Measurements from ENCODE around the gene FLYWCH1.

DNA sequence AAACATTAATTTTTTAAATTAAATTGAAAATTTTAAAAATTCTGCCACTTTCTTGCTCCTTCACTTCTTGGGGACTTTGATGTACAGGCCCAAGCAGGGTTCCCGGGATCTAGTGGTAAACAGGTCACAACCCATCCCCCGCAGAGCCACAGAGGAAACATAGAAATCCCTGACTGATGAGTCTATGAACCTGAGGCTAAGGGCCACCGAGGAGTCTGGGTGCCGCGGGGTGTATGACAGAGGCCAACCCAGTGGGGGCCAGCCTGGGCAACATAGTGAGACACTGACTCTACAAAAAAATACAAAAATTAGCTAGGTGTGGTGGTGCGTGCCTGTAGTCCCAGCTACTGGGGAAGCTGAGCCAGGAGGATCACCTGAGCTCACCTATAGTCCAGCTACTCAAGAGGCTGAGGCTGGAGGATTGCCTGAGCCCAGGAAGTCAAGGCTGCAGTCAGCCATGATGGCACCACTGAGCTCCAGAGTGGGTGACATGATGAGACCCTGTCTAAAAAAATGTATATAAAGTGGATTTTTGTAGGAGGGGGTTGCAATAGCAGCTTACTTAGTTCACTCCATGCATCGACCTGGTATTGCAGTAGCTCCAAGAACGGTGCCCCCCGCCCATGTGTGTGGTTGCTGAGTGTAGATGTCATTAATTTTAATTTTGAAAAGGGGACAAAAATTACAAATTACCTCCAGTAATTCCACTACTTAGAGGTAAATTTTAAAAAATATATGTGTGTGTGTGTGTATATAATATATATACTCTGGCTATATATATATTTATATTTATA is 9.2 kb upstream of the FLYWCH1 start:
- TF ChIP-seq, protein P1, sequence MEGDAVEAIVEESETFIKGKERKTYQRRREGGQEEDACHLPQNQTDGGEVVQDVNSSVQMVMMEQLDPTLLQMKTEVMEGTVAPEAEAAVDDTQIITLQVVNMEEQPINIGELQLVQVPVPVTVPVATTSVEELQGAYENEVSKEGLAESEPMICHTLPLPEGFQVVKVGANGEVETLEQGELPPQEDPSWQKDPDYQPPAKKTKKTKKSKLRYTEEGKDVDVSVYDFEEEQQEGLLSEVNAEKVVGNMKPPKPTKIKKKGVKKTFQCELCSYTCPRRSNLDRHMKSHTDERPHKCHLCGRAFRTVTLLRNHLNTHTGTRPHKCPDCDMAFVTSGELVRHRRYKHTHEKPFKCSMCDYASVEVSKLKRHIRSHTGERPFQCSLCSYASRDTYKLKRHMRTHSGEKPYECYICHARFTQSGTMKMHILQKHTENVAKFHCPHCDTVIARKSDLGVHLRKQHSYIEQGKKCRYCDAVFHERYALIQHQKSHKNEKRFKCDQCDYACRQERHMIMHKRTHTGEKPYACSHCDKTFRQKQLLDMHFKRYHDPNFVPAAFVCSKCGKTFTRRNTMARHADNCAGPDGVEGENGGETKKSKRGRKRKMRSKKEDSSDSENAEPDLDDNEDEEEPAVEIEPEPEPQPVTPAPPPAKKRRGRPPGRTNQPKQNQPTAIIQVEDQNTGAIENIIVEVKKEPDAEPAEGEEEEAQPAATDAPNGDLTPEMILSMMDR (IDR thresholded peaks at IDR 0.05), result no peak
- TF ChIP-seq EZH2 (IDR thresholded peaks at IDR 0.05; ENCODE audit: borderline replicate concordance, insufficient read depth, low read depth, low read length, poor library complexity, severe bottlenecking), result no peak

Data from B cell (primary cell).